Naive thymus-derived CD4-positive, alpha-beta T cell (primary cell): ENCODE measurements around the gene MAN1A1. TPM values are rescaled to one million over a fixed set of nuclear protein-coding genes. Genes with fewer than 3 reads are reported as not detected.

Source experiments
- ATAC-seq: fragments of 150-1000 bp; cut with Tn5 transposase; 2 replicates; pipeline ENCODE4 v1.10.0; 2021; ENCODE audit warnings: mild to moderate bottlenecking, moderate library complexity
- CTCF ChIA-PET: fragments of 350-600 bp; sonication (Branson Sonifier 250); formaldehyde crosslinking; loops from one replicate; lab custom pipeline; 2021; ENCODE audit warnings: antibody characterized with exemption; lab: Charles Lee
- POLR2A ChIA-PET: fragments of 350-600 bp; sonication (Branson Sonifier 250); formaldehyde crosslinking; loops from one replicate; lab custom pipeline; 2021; ENCODE audit warnings: antibody characterized with exemption, inconsistent platforms; lab: Charles Lee
- DNase-seq, 9 donors: peaks; one replicate each; pipeline versions ENCODE4 v3.0.0 to v3.0.0-alpha.2; 2020 to 2022; ENCODE audit warnings: mixed read lengths in 1 of 9
- H3K27ac ChIP-seq: one replicate; pipeline ENCODE4 v1.7.0; 2013; ENCODE audit warnings: mild to moderate bottlenecking, low read depth, low read length, moderate library complexity
- H3K27me3 ChIP-seq, 2 donors: one replicate each; pipeline ENCODE4 v1.7.0; 2013; ENCODE audit warnings: low read length in 2 of 2, mild to moderate bottlenecking in 2 of 2, moderate library complexity in 2 of 2; ENCODE audit not compliant: control insufficient read depth in 2 of 2, insufficient read depth in 2 of 2
- H3K36me3 ChIP-seq, 3 experiments: 1 replicate in 2 of 3; 2 replicates in 1 of 3; pipeline ENCODE4 v1.7.0; 2013; ENCODE audit warnings: low read length in 3 of 3, mild to moderate bottlenecking in 3 of 3, moderate library complexity in 1 of 3; ENCODE audit not compliant: insufficient read depth in 3 of 3, control insufficient read depth in 2 of 3
- H3K4me1 ChIP-seq, 2 donors: one replicate each; pipeline ENCODE4 v1.7.0; 2013; ENCODE audit warnings: low read length in 2 of 2, mild to moderate bottlenecking in 2 of 2, moderate library complexity in 1 of 2; ENCODE audit not compliant: control insufficient read depth in 2 of 2, insufficient read depth in 2 of 2
- H3K4me3 ChIP-seq: 2 replicates; pipeline ENCODE4 v1.7.0; 2013; ENCODE audit warnings: mild to moderate bottlenecking, low read length
- H3K9me3 ChIP-seq, 3 experiments: 1 replicate in 2 of 3; 2 replicates in 1 of 3; pipeline ENCODE4 v1.7.0; 2013; ENCODE audit warnings: low read length in 3 of 3; ENCODE audit not compliant: control insufficient read depth in 2 of 3
- H3K27ac Mint-ChIP-seq, 9 donors: one replicate each; pipeline ENCODE4 v1.8.0; 2020 to 2022; ENCODE audit warnings: mixed read lengths in 9 of 9, mild to moderate bottlenecking in 8 of 9, moderate library complexity in 5 of 9, inconsistent platforms in 2 of 9
- H3K27me3 Mint-ChIP-seq, 5 donors: one replicate each; pipeline ENCODE4 v1.8.0; 2021 to 2022; ENCODE audit warnings: mixed read lengths in 5 of 5, mild to moderate bottlenecking in 1 of 5
- H3K36me3 Mint-ChIP-seq, 5 donors: one replicate each; pipeline ENCODE4 v1.8.0; 2020 to 2022; ENCODE audit warnings: mixed read lengths in 5 of 5, mild to moderate bottlenecking in 3 of 5, inconsistent platforms in 1 of 5
- H3K4me1 Mint-ChIP-seq, 7 donors: one replicate each; pipeline ENCODE4 v1.8.0; 2020 to 2022; ENCODE audit warnings: mixed read lengths in 7 of 7, mild to moderate bottlenecking in 3 of 7, inconsistent platforms in 1 of 7
- H3K4me3 Mint-ChIP-seq, 10 donors: one replicate each; pipeline ENCODE4 v1.8.0; 2020 to 2022; ENCODE audit warnings: mild to moderate bottlenecking in 10 of 10, mixed read lengths in 10 of 10, moderate library complexity in 6 of 10, inconsistent platforms in 2 of 10
- H3K9me3 Mint-ChIP-seq, 11 donors: one replicate each; pipeline ENCODE4 v1.8.0; 2020 to 2022; ENCODE audit warnings: mixed read lengths in 11 of 11, mild to moderate bottlenecking in 4 of 11, inconsistent platforms in 1 of 11, moderate library complexity in 1 of 11
- intact Hi-C, 2 donors: fragments of 100-400 bp; cut with micrococcal nuclease; formaldehyde crosslinking; loops; one replicate each; pipeline ENCODE4 v1.15.1; 2023
- polyA plus RNA-seq, 2 donors: library from polyadenylated mRNA; unstranded; fragments of 300-500 nt; fragmentation: Illumina TruSeq; gene quantifications; one replicate each; pipeline ENCODE4 v1.2.3, GENCODE V29; 2021
- total RNA-seq, 6 experiments: library from RNA in 5 of 6; stranded (reverse) in 5 of 6; gene quantifications; 1 replicate in 5 of 6; 2 replicates in 1 of 6; pipeline ENCODE4 v1.2.3 and lab custom pipeline; 2021 to 2026

MAN1A1 gene
- total and polyA plus RNA-seq, 7 experiments from 2014 or later, result 5.4 to 22.3 (median 8.4) TPM

- ChIA-PET POLR2A (interaction anchor here (0.8 to 2.1 kb wide), 3 partner anchors 9 to 34 kb away, joined by 3 to 6 read pairs (median 4); no protein-coding TSS in a partner anchor), CTCF (interaction anchor here (1.4 kb wide), 1 partner anchor 37 kb away, joined by 6 read pairs; no protein-coding TSS in a partner anchor)
- Mint-ChIP-seq H3K4me3 (peak overlapping the region; percentile 57 to 83 (median 73)), H3K4me1 (peaks cover 27 to 69% (median 39%) of the 10 kb centered on the region in 7 donors), H3K27ac (peak overlapping the region; percentile 68 to 97 (median 85)), H3K9me3 (peaks cover 0 to 2% (median 0%) of the 10 kb centered on the region in 11 donors), H3K36me3 (peaks cover 0 to 13% (median 0%) of the 10 kb centered on the region in 5 donors), H3K27me3 (no peaks in the 10 kb centered on the region)
- intact Hi-C loops, result loop anchor here (1.0 to 10.0 kb wide), 9 partner anchors 8 to 419 kb away; partner anchors contain the start of genes ASF1A (in 1 of the 2) and FAM184A (in 1 of the 2)
- Histone ChIP-seq H3K36me3 (no peaks in the 10 kb centered on the region), H3K27ac (peak overlapping the region; percentile 40), H3K4me1 (peaks cover 27 to 43% of the 10 kb centered on the region in 2 donors), H3K9me3 (no peaks in the 10 kb centered on the region), H3K4me3 (peak overlapping the region; percentile 22), H3K27me3 (no peaks in the 10 kb centered on the region)
- peak; percentile 72 for ATAC-seq
- DNase-seq, result peak in 7 of 9 donors; percentile 17 to 49 (median 38)
Observed at GRCh38 chr6:119313937-119314884, 35.4 kb downstream of the MAN1A1 start.

GRCh38 chr6:119312875-119313338 is 36.7 kb downstream of the MAN1A1 start:
- Histone ChIP-seq H3K36me3 (no peaks in the 10 kb centered on the region), H3K27me3 (no peaks in the 10 kb centered on the region), H3K27ac (peak overlapping the region; percentile 16), H3K4me1 (peaks cover 27 to 43% of the 10 kb centered on the region in 2 donors), H3K4me3 (peak overlapping the region; percentile 22), H3K9me3 (no peaks in the 10 kb centered on the region)
- Mint-ChIP-seq H3K36me3 (peaks cover 0 to 8% (median 0%) of the 10 kb centered on the region in 5 donors), H3K9me3 (peaks cover 0 to 2% (median 0%) of the 10 kb centered on the region in 11 donors), H3K27ac (peak overlapping the region; percentile 35 to 96 (median 78)), H3K27me3 (no peaks in the 10 kb centered on the region), H3K4me1 (peaks cover 27 to 71% (median 39%) of the 10 kb centered on the region in 7 donors), H3K4me3 (peak overlapping the region; percentile 49 to 80 (median 67))
- peak; percentile 55 for ATAC-seq
- ChIA-PET POLR2A (no interaction called here), CTCF (interaction anchor here (0.6 kb wide), 1 partner anchor 26 kb away, joined by 3 read pairs; no protein-coding TSS in a partner anchor)
- DNase-seq, result peak in 6 of 9 donors; percentile 4 to 45 (median 18)
- intact Hi-C loops, result loop anchor here in 1 of 2 donors (1.0 to 10.0 kb wide), 5 partner anchors 18 to 418 kb away; partner anchors contain the start of genes ASF1A and FAM184A

DNA sequence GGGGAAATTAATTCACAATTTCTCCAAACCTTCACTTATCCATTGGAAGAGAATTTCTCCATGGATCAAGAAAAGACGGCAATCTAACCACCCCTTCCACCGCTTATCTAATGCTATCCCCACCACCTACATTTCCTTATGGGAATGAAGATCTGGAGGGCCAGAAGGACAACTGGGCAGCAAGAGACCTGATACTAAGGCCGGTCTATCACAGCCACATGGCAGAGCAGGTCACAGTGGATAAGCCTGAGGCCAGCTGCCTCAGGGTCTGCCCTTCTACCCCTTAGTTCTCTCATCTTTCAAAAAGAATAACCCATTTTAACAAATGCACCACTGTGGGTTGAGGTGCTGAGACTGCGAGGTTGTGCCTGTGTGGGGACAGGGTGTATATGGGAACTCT is 37.1 kb downstream of the MAN1A1 start:
- intact Hi-C loops, result loop anchor here in 1 of 2 donors (10.0 kb wide), 4 partner anchors 48 to 418 kb away; partner anchors contain the start of genes ASF1A and FAM184A
- POLR2A ChIA-PET, result no interaction called here
- Histone ChIP-seq H3K27ac (peak overlapping the region; percentile 16), H3K27me3 (no peaks in the 10 kb centered on the region), H3K36me3 (no peaks in the 10 kb centered on the region), H3K9me3 (no peaks in the 10 kb centered on the region), H3K4me1 (peaks cover 27 to 43% of the 10 kb centered on the region in 2 donors), H3K4me3 (peak overlapping the region; percentile 22)
- H3K9me3 Mint-ChIP-seq, result peaks cover 0 to 2% (median 0%) of the 10 kb centered on the region in 11 donors
- H3K4me3 Mint-ChIP-seq, result peak overlapping the region in 5 of 10 donors; percentile 64 to 80 (median 76)
- no peak for DNase-seq
- no peak for ATAC-seq
- CTCF ChIA-PET, result interaction anchor here (0.6 kb wide), 1 partner anchor 27 kb away, joined by 3 read pairs; no protein-coding TSS in a partner anchor
- peak overlapping the region in 6 of 9 donors; percentile 61 to 96 (median 76) for H3K27ac Mint-ChIP-seq
- H3K4me1 Mint-ChIP-seq, result peaks cover 27 to 74% (median 39%) of the 10 kb centered on the region in 7 donors
- peaks cover 0 to 8% (median 0%) of the 10 kb centered on the region in 5 donors for H3K36me3 Mint-ChIP-seq
- H3K27me3 Mint-ChIP-seq, result no peaks in the 10 kb centered on the region

DNA sequence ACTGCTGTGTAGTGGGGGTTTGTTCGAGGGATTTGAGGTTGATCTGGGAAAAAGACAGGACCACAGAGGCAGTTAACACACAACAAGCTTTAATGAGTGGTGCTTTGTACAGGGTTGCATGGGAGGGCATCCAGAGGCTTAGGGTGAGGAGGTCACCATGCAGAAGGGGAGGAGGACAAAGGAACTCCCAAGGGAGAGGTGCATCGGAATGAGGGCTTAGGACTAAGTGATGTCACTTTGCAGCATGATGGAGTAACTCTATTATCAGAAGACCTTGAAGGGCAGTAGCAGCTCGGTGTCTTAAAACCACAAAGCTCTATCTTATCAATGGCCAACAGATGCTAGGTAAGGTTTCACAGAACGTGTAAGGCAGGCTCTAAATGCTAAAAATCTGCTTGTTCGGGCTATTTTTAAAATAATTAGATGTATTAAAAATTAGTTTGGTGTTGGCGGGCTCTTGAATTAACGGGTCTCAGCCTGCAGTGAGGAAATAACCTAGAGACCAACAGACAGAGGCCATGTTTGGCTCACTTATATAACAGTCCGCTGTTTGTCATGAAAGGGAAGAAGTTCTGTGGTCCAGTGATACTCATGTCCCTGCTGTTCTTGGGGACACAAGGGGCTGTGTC is 37.9 kb downstream of the MAN1A1 start:
- Mint-ChIP-seq H3K9me3 (peaks cover 0 to 2% (median 0%) of the 10 kb centered on the region in 11 donors), H3K4me1 (peaks cover 27 to 74% (median 39%) of the 10 kb centered on the region in 7 donors), H3K27me3 (no peaks in the 10 kb centered on the region), H3K36me3 (peaks cover 0 to 9% (median 0%) of the 10 kb centered on the region in 5 donors), H3K27ac (peak overlapping the region in 4 of 9 donors; percentile 52 to 71 (median 64)), H3K4me3 (peak overlapping the region in 1 of 10 donors; percentile 1)
- Histone ChIP-seq H3K9me3 (no peaks in the 10 kb centered on the region), H3K27ac (no peak overlapping the region), H3K27me3 (no peaks in the 10 kb centered on the region), H3K4me1 (peaks cover 27 to 43% of the 10 kb centered on the region in 2 donors), H3K4me3 (no peak overlapping the region), H3K36me3 (no peaks in the 10 kb centered on the region)
- POLR2A ChIA-PET, result no interaction called here
- CTCF ChIA-PET, result no interaction called here
- intact Hi-C loops, result loop anchor here in 1 of 2 donors (10.0 kb wide), 4 partner anchors 47 to 417 kb away; partner anchors contain the start of genes ASF1A and FAM184A
- ATAC-seq (no peak), DNase-seq (no peak)

DNA sequence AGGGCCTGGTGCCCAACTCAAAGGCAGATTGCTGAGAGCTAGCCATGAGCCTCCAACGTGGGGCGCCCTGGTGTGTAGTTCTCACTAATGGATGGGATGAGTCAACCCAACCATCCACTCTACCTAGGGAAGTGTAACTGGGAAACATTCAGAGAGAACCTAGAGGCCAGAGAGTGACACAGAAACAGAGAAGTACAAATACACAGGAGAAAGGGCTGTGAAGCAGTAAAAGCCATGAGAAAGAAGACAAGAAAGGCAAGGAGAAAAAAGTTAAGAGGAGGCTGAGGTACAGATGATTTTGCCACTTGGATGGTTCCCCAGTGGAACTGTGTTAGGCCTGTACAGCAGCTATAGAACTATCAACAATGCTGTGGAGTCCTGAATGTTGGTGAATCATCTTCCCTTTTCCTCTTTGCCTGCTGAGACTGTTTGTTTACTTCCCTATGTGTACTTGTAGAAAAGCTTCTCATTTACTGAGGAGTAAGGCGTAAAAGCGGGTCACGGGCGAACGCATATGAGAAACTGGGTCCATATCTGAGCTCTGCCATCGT is 39.0 kb downstream of the MAN1A1 start:
- no peaks in the 10 kb centered on the region for H3K36me3 ChIP-seq
- no peak overlapping the region for H3K27ac ChIP-seq
- intact Hi-C loops, result loop anchor here in 1 of 2 donors (10.0 kb wide), 4 partner anchors 46 to 416 kb away; partner anchors contain the start of genes ASF1A and FAM184A
- peaks cover 0 to 15% (median under 1%) of the 10 kb centered on the region in 5 donors for H3K36me3 Mint-ChIP-seq
- ChIA-PET POLR2A (no interaction called here), CTCF (no interaction called here)
- H3K4me3 ChIP-seq, result no peak overlapping the region
- H3K27me3 ChIP-seq, result no peaks in the 10 kb centered on the region
- H3K4me3 Mint-ChIP-seq, result no peak overlapping the region
- no peaks in the 10 kb centered on the region for H3K27me3 Mint-ChIP-seq
- peak overlapping the region in 1 of 9 donors; percentile 6 for H3K27ac Mint-ChIP-seq
- DNase-seq, result no peak
- H3K9me3 ChIP-seq, result no peaks in the 10 kb centered on the region
- H3K4me1 ChIP-seq, result peaks cover 27 to 34% of the 10 kb centered on the region in 2 donors
- ATAC-seq, result peak; percentile 40
- peaks cover 0 to 2% (median 0%) of the 10 kb centered on the region in 11 donors for H3K9me3 Mint-ChIP-seq
- H3K4me1 Mint-ChIP-seq, result peaks cover 27 to 69% (median 36%) of the 10 kb centered on the region in 7 donors
